Measurements from ENCODE around the gene PNMA3. TPM values are rescaled to one million over a fixed set of nuclear protein-coding genes. Genes with fewer than 3 reads are reported as not detected.

PNMA3 gene
- total and polyA plus RNA-seq, 2 experiments from 2014 or later = 2.5 to 8.5 TPM

DNA sequence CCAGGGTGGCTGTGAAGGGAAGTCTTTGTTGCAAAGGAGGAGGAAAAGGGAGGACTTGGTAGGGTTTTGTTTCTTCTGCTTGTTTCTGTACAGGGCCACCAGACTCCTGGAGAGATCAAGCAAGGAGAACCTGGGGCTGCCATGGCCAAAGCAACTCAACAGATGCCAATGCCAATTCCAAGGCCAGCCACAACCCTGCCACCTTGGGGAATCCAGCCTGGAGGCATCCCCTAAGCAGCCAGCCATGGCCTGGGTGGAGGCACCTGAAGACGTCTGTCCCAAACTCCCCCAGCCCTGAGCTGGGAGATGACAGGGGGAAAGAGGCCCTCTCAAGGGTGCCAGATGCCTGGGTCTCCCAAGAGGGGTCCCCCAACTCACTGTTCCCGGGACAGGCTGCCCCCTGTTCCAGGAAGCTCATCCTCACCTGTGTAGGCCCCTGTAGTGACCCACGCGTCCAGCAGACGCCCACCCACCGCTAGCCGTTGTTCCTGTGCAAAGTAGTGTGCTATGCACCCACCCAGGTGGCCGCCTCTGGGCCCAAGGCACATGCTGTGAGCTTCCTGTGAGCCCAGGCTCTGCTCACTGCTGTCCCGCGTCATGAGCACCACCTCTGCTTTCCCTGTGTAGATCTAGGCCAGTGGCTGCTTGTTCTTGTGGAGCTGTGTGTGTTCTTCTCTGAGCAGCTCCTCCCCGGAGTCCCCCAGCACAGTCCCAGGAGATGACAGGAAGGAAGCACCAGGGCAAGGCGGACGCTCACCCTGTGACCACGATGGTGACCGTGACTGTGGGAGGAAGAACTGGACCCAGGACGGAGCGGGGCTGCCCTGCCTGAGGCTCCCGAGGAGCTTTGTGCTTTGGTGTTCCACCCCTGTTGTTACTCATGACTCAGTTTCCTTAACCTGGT is 3.2 kb downstream of the PNMA3 start:
- no peak for TF ChIP-seq EZH2 (IDR thresholded peaks at IDR 0.05; ENCODE audit: low read depth, unreplicated experiment)
- no peak for TF ChIP-seq STAT1 (IDR thresholded peaks at IDR 0.05; ENCODE audit: unreplicated experiment)
- TF ChIP-seq ZNF114 (CRISPR knock-in tag; IDR thresholded peaks at IDR 0.05) = no peak
- no peak for TF ChIP-seq EZH2phosphoT487 (IDR thresholded peaks at IDR 0.05; ENCODE audit: unreplicated experiment)
- no peak for TF ChIP-seq POLR2AphosphoS5 (IDR thresholded peaks at IDR 0.05; ENCODE audit: low read depth)
- TF ChIP-seq ETS1 (IDR thresholded peaks at IDR 0.05) = no peak
- no peak for TF ChIP-seq REST (IDR thresholded peaks at IDR 0.05; ENCODE audit: unreplicated experiment)
- TF ChIP-seq CREB1 (CRISPR knock-in tag; IDR thresholded peaks at IDR 0.05; ENCODE audit: low read depth) = no peak
- no peak for TF ChIP-seq JUNB (IDR thresholded peaks at IDR 0.05; ENCODE audit: unreplicated experiment)
- no peak for TF ChIP-seq ZNF462 (CRISPR knock-in tag; IDR thresholded peaks at IDR 0.05)
- no peak for TF ChIP-seq CTCF (conservative IDR thresholded peaks at IDR 0.05; ENCODE audit: low read depth in 2 of 2)
- no peak for TF ChIP-seq NANOG (IDR thresholded peaks at IDR 0.05; ENCODE audit: borderline replicate concordance)
- no peak for TF ChIP-seq ZNF331 (CRISPR knock-in tag; IDR thresholded peaks at IDR 0.05; ENCODE audit: low read depth)

More for the DNA sequence above, 3.2 kb downstream of the PNMA3 start:
- ATAC-seq (no peak), DNase-seq (ENCODE audit: low spot score) (no peak)
- Mint-ChIP-seq H3K27me3 (ENCODE audit: insufficient read depth, low read depth, poor library complexity) (peaks cover 13% of the 10 kb centered on the region), H3K27ac (no peak overlapping the region), H3K9me3 (no peaks in the 10 kb centered on the region; the same call in 1 of the 3 replicates), H3K4me1 (peaks cover 12% of the 10 kb centered on the region; the same call in 2 of the 3 replicates), H3K4me3 (no peak overlapping the region), H3K36me3 (ENCODE audit: low read depth) (peaks cover 2% of the 10 kb centered on the region; the same call in 1 of the 3 replicates)
- Histone ChIP-seq H4K20me1 (replicated peaks; ENCODE audit: insufficient read depth) (no peaks in the 10 kb centered on the region), H3K36me3 (ENCODE audit: insufficient read depth) (no peaks in the 10 kb centered on the region), H3K79me2 (replicated peaks; ENCODE audit: insufficient read depth) (no peaks in the 10 kb centered on the region), H3K4me3 (no peak overlapping the region), H3K9me2 (ENCODE audit: insufficient read depth) (no peaks in the 10 kb centered on the region), H3K27me3 (ENCODE audit: insufficient read depth) (peaks cover 14% of the 10 kb centered on the region; the same call in 1 of the 2 replicates), H3K4me1 (ENCODE audit: insufficient read depth) (peaks cover 6% of the 10 kb centered on the region; the same call in 1 of the 2 replicates), H3F3A (replicated peaks; ENCODE audit: low read depth) (no peaks in the 10 kb centered on the region), H3K27ac (ENCODE audit: low read depth) (no peak overlapping the region), H3K4me2 (no peak overlapping the region), H2AFZ (no peak overlapping the region)

Data from GM23338 (cell line).